ENCODE measurements around the gene ANKRD53.
"Not testable (repeated sequence)": the region's sequence is repeated elsewhere in the genome, so short reads cannot be mapped to it uniquely, and the experiment has no call there.

The ANKRD53 gene

GRCh38 chr2:71008342-71008741 is 29.9 kb downstream of the ANKRD53 start:
- H3K9ac ChIP-seq (ENCODE audit: low read length) = no peak overlapping the region
- H3K4me1 ChIP-seq (ENCODE audit: control insufficient read depth, low read depth, low read length) = no peaks in the 10 kb centered on the region
- H3K36me3 ChIP-seq (ENCODE audit: control insufficient read depth, low read depth, low read length) = no peaks in the 10 kb centered on the region
- no peak overlapping the region for H3K4me3 ChIP-seq (ENCODE audit: low read length)
- no peaks in the 10 kb centered on the region for H3K9me3 ChIP-seq (ENCODE audit: control insufficient read depth, low read depth, low read length)
- H3K27me3 ChIP-seq (ENCODE audit: control insufficient read depth, insufficient read depth, low read length) = no peaks in the 10 kb centered on the region
- no peak overlapping the region for H3K27ac ChIP-seq (ENCODE audit: low read length)

- H3K9ac ChIP-seq (ENCODE audit: low read length); H3K27me3 ChIP-seq (ENCODE audit: control insufficient read depth, insufficient read depth, low read length); H3K4me3 ChIP-seq (ENCODE audit: low read length); H3K4me1 ChIP-seq (ENCODE audit: control insufficient read depth, low read depth, low read length); H3K36me3 ChIP-seq (ENCODE audit: control insufficient read depth, low read depth, low read length); H3K27ac ChIP-seq (ENCODE audit: low read length); H3K9me3 ChIP-seq (ENCODE audit: control insufficient read depth, low read depth, low read length): not testable (repeated sequence)
These were observed 33.4 kb downstream of the ANKRD53 start for GRCh38 chr2:71011786-71012185.

- Histone ChIP-seq H3K4me1 (ENCODE audit: control insufficient read depth, low read depth, low read length) (no peaks in the 10 kb centered on the region), H3K27ac (ENCODE audit: low read length) (no peak overlapping the region), H3K27me3 (ENCODE audit: control insufficient read depth, insufficient read depth, low read length) (no peaks in the 10 kb centered on the region), H3K9ac (ENCODE audit: low read length) (no peak overlapping the region), H3K36me3 (ENCODE audit: control insufficient read depth, low read depth, low read length) (no peaks in the 10 kb centered on the region), H3K4me3 (ENCODE audit: low read length) (no peak overlapping the region), H3K9me3 (ENCODE audit: control insufficient read depth, low read depth, low read length) (no peaks in the 10 kb centered on the region)
These were observed 40.2 kb downstream of the ANKRD53 start for GRCh38 chr2:71018625-71019024.

GRCh38 chr2:71019989-71020388 is 41.6 kb downstream of the ANKRD53 start:
- H3K9me3 ChIP-seq (ENCODE audit: control insufficient read depth, low read depth, low read length); H3K27me3 ChIP-seq (ENCODE audit: control insufficient read depth, insufficient read depth, low read length); H3K4me1 ChIP-seq (ENCODE audit: control insufficient read depth, low read depth, low read length); H3K27ac ChIP-seq (ENCODE audit: low read length); H3K4me3 ChIP-seq (ENCODE audit: low read length); H3K36me3 ChIP-seq (ENCODE audit: control insufficient read depth, low read depth, low read length); H3K9ac ChIP-seq (ENCODE audit: low read length): not testable (repeated sequence)

- not testable (repeated sequence) for H3K4me1 ChIP-seq (ENCODE audit: control insufficient read depth, low read depth, low read length); H3K27ac ChIP-seq (ENCODE audit: low read length); H3K27me3 ChIP-seq (ENCODE audit: control insufficient read depth, insufficient read depth, low read length); H3K9me3 ChIP-seq (ENCODE audit: control insufficient read depth, low read depth, low read length); H3K36me3 ChIP-seq (ENCODE audit: control insufficient read depth, low read depth, low read length); H3K9ac ChIP-seq (ENCODE audit: low read length); H3K4me3 ChIP-seq (ENCODE audit: low read length)
These were observed 43.0 kb downstream of the ANKRD53 start for GRCh38 chr2:71021394-71021793.

GRCh38 chr2:71023553-71024243 is 45.3 kb downstream of the ANKRD53 start:
- H3K4me1 ChIP-seq (ENCODE audit: control insufficient read depth, low read depth, low read length); H3K9me3 ChIP-seq (ENCODE audit: control insufficient read depth, low read depth, low read length); H3K4me3 ChIP-seq (ENCODE audit: low read length); H3K36me3 ChIP-seq (ENCODE audit: control insufficient read depth, low read depth, low read length); H3K27me3 ChIP-seq (ENCODE audit: control insufficient read depth, insufficient read depth, low read length); H3K9ac ChIP-seq (ENCODE audit: low read length); H3K27ac ChIP-seq (ENCODE audit: low read length): not testable (repeated sequence)
